CD4-positive, alpha-beta T cell treated with Interferon alpha-2 for 1 hour (primary cell): ENCODE data around the gene MIA3.

Source experiments
- DNase-seq, 2 donors: peaks; one replicate each; pipeline ENCODE4 v3.0.0-alpha.2; 2020 to 2022

Gene MIA3

GRCh38 chr1:222680080-222680479 is 62.2 kb downstream of the MIA3 start:
- no peak for DNase-seq

- DNase-seq: no peak
These were observed 73.1 kb downstream of the MIA3 start for GRCh38 chr1:222691016-222691415.

- DNase-seq: no peak
These were observed 77.0 kb downstream of the MIA3 start for GRCh38 chr1:222694927-222695326.

- DNase-seq: no peak
These were observed 78.8 kb downstream of the MIA3 start for GRCh38 chr1:222696741-222697140.

- DNase-seq: no peak
These were observed 79.3 kb downstream of the MIA3 start for GRCh38 chr1:222697203-222697602.

- no peak for DNase-seq
These were observed 79.9 kb downstream of the MIA3 start for GRCh38 chr1:222697826-222698225.

- DNase-seq: no peak
These were observed 84.3 kb downstream of the MIA3 start for GRCh38 chr1:222702210-222702609.

- DNase-seq: no peak
These were observed 86.4 kb downstream of the MIA3 start for GRCh38 chr1:222704260-222704659.

- DNase-seq: no peak
These were observed 88.9 kb downstream of the MIA3 start for GRCh38 chr1:222706815-222707214.

- DNase-seq: no peak
These were observed 91.8 kb downstream of the MIA3 start for GRCh38 chr1:222709700-222710153.

- peak; percentile 62 to 80 for DNase-seq
These were observed 93.7 kb downstream of the MIA3 start for GRCh38 chr1:222711319-222712252.

GRCh38 chr1:222712253-222713090 is 94.6 kb downstream of the MIA3 start, which contains the start of the genes AIDA and BROX:
AIDA (minus strand) TSS chr1:222712491; CDS start chr1:222712317, 174 bp downstream.
BROX (plus strand) TSS chr1:222712564; CDS start chr1:222715700, 3,136 bp downstream.
- DNase-seq: peak; percentile 91 to 95

- DNase-seq: peak; percentile 95
These were observed 95.4 kb downstream of the MIA3 start for GRCh38 chr1:222713091-222713961.

GRCh38 chr1:222716393-222716792 is 98.5 kb downstream of the MIA3 start:
- DNase-seq: no peak
